Measurements from ENCODE around the gene CSGALNACT2. TPM values are rescaled to one million over a fixed set of nuclear protein-coding genes. Genes with fewer than 3 reads are reported as not detected.
A peak's percentile ranks its signal among the peaks of the same experiment; 100 is the strongest.

Gene CSGALNACT2
- total and polyA plus RNA-seq, 4 donors, result 4.1 to 11.0 (median 6.1) TPM

DNA sequence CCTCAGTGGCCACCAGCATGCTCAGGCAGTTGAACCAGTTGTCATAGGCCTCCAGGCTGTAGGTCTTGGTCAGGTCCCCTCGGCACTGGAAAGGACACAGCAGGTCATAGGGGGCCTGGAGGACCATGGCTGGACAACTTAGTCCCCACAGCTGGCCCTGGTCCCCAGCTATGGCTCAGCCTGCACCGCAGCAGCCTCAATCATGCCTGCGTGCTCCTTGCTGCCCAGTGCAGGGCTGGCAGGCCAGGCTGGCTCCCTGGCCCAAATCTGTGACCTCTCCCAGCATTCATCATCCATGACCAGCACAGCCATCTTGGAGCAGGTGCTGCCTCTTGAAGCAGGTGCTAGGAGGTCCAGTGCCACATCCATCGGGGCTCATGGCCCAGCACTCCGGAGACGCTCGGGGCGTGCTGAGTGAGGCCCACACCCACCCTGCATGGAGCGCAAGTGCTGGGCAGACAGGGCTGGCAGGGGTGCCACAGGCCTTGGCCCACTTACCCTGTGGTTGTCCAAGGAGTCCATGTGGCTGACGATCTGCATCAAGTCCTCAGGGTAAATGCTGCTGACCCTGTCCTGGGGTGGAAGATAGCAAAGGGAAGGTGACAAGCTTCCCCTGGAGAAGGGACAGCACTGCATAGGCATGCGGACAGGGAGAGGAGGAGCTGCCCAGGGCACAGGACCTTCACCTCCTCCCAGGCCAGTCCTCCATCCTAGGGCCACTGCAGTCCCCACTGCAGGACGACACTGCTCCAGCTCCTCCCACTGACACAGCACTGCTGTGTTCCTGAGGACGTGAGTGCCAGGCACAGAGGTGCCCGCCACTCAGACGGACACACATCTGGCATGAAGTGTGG is 61.7 kb downstream of the CSGALNACT2 start:
- H3K9me3 ChIP-seq (ENCODE audit: control insufficient read depth in 4 of 4, low read length in 3 of 4), result no peaks in the 10 kb centered on the region
- 94% methylated on average over 15 of the region's 15 CpGs for WGBS
- no peaks in the 10 kb centered on the region for H3K27me3 ChIP-seq (ENCODE audit: control insufficient read depth in 4 of 4, insufficient read depth in 4 of 4, low read length in 3 of 4)
- no peaks in the 10 kb centered on the region for H3K36me3 ChIP-seq (ENCODE audit: control insufficient read depth in 4 of 4, insufficient read depth in 3 of 4, low read depth in 1 of 4, low read length in 3 of 4)
- TF ChIP-seq FOXA1 (IDR thresholded peaks at IDR 0.05), result no peak
- no peak for TF ChIP-seq NR2F2 (IDR thresholded peaks at IDR 0.05)
- TF ChIP-seq HNF4A (conservative IDR thresholded peaks at IDR 0.05), result no peak
- TF ChIP-seq, protein P1, sequence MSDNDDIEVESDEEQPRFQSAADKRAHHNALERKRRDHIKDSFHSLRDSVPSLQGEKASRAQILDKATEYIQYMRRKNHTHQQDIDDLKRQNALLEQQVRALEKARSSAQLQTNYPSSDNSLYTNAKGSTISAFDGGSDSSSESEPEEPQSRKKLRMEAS (IDR thresholded peaks at IDR 0.05), result no peak
- no peak for TF ChIP-seq YY1 (IDR thresholded peaks at IDR 0.05)
- H3K4me3 ChIP-seq (ENCODE audit: low read depth in 1 of 3, low read length in 3 of 3), result no peak overlapping the region
- H3K4me1 ChIP-seq (ENCODE audit: control insufficient read depth in 4 of 4, insufficient read depth in 4 of 4, low read length in 3 of 4), result peaks cover 0 to 4% (median 2%) of the 10 kb centered on the region in 4 donors
- DNase-seq (ENCODE audit: low spot score), result no peak
- no peak overlapping the region for H3K27ac ChIP-seq (ENCODE audit: low read depth in 1 of 2, low read length in 2 of 2)
- H3K9ac ChIP-seq (ENCODE audit: low read depth in 1 of 2, low read length in 2 of 2), result no peak overlapping the region

DNA sequence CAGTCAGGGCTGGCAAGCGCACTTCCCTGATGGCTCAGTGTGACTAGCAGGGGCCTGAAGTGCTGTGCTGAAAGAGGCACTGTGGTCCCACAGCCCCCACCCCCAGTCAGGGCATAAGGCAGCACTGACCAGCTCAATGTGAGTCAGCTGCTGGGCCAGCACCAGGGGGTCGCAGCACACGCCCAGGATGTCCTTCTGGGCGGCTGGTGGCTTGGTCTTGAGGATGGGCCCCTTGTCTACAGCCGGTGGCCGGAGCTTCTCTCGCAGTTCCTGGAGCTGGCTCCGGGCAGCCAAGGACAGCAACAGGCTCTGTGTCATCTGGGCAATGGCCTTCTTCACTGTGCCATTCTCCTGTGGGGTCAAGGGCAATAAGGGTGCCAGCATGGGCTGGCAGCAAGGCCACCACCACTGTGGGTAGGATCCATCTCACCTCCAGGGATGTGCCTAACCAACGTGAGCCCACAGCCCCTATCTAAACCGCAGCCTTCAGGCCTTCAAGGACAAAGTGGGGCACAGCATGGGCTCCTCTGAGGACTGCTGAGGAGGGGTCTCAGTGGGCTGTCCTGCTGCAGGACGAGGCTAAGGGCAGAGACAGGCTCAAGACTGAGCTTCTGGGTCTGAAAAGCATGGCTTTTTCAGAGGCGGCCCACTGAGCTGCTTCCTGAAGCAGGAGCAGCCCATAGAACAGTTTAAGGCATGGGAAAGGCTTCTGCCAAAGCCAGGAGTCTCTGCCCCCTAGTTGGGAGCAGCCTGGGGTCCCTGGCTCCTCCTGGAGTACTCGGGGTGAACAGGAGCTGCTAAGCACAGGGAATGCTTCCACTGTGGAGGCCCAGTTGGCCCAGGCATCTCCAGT is 62.5 kb downstream of the CSGALNACT2 start:
- Histone ChIP-seq H3K9me3 (ENCODE audit: control insufficient read depth in 4 of 4, low read length in 3 of 4) (no peaks in the 10 kb centered on the region), H3K4me3 (ENCODE audit: low read depth in 1 of 3, low read length in 3 of 3) (no peak overlapping the region), H3K27me3 (ENCODE audit: control insufficient read depth in 4 of 4, insufficient read depth in 4 of 4, low read length in 3 of 4) (no peaks in the 10 kb centered on the region), H3K9ac (ENCODE audit: low read depth in 1 of 2, low read length in 2 of 2) (no peak overlapping the region), H3K36me3 (ENCODE audit: control insufficient read depth in 4 of 4, insufficient read depth in 3 of 4, low read depth in 1 of 4, low read length in 3 of 4) (no peaks in the 10 kb centered on the region), H3K27ac (ENCODE audit: low read depth in 1 of 2, low read length in 2 of 2) (no peak overlapping the region), H3K4me1 (ENCODE audit: control insufficient read depth in 4 of 4, insufficient read depth in 4 of 4, low read length in 3 of 4) (peaks cover 0 to 4% (median 2%) of the 10 kb centered on the region in 4 donors)
- no peak for TF ChIP-seq YY1 (IDR thresholded peaks at IDR 0.05)
- no peak for TF ChIP-seq NR2F2 (IDR thresholded peaks at IDR 0.05)
- no peak for TF ChIP-seq FOXA2 (IDR thresholded peaks at IDR 0.05)
- no peak for TF ChIP-seq FOXA1 (IDR thresholded peaks at IDR 0.05)
- TF ChIP-seq HNF4G (IDR thresholded peaks at IDR 0.05), result no peak
- TF ChIP-seq, protein P2, sequence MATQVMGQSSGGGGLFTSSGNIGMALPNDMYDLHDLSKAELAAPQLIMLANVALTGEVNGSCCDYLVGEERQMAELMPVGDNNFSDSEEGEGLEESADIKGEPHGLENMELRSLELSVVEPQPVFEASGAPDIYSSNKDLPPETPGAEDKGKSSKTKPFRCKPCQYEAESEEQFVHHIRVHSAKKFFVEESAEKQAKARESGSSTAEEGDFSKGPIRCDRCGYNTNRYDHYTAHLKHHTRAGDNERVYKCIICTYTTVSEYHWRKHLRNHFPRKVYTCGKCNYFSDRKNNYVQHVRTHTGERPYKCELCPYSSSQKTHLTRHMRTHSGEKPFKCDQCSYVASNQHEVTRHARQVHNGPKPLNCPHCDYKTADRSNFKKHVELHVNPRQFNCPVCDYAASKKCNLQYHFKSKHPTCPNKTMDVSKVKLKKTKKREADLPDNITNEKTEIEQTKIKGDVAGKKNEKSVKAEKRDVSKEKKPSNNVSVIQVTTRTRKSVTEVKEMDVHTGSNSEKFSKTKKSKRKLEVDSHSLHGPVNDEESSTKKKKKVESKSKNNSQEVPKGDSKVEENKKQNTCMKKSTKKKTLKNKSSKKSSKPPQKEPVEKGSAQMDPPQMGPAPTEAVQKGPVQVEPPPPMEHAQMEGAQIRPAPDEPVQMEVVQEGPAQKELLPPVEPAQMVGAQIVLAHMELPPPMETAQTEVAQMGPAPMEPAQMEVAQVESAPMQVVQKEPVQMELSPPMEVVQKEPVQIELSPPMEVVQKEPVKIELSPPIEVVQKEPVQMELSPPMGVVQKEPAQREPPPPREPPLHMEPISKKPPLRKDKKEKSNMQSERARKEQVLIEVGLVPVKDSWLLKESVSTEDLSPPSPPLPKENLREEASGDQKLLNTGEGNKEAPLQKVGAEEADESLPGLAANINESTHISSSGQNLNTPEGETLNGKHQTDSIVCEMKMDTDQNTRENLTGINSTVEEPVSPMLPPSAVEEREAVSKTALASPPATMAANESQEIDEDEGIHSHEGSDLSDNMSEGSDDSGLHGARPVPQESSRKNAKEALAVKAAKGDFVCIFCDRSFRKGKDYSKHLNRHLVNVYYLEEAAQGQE (IDR thresholded peaks at IDR 0.05), result no peak
- TF ChIP-seq RAD21 (IDR thresholded peaks at IDR 0.05), result no peak
- no peak for TF ChIP-seq SP1 (IDR thresholded peaks at IDR 0.05)
- no peak for TF ChIP-seq TAF1 (conservative IDR thresholded peaks at IDR 0.05)
- 89% methylated on average over 13 of the region's 13 CpGs for WGBS
- DNase-seq (ENCODE audit: low spot score), result peak; percentile 17

DNA sequence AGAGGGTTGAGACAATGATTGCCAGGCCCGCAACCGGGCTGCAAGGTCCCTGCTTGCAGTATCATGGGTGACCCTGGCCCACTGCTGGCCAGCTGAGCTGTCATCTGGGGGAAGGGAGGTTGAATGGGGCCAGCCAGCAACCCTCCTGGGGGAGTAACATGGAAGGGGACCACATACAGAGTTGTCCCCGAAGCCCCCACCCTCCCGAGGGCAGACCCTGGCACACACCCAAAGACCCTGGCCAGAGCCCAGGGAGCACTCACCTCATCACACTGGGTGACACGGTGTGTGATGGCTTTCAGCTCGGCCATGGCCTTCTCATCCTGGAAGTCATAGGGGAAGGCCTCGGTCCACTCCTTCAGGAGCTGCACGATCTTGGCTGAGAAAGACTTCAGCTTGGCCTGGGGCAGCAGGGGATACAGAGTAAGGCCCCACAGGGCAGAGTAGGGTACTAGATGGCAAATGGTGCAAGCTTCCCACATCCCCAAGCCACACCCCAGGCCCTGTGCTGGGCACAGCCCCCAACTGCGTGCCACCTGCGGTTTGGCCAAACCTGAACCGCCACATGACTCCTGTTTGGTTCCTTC is 63.4 kb downstream of the CSGALNACT2 start:
- TF ChIP-seq NR2F2 (IDR thresholded peaks at IDR 0.05), result no peak
- TF ChIP-seq, protein P3, sequence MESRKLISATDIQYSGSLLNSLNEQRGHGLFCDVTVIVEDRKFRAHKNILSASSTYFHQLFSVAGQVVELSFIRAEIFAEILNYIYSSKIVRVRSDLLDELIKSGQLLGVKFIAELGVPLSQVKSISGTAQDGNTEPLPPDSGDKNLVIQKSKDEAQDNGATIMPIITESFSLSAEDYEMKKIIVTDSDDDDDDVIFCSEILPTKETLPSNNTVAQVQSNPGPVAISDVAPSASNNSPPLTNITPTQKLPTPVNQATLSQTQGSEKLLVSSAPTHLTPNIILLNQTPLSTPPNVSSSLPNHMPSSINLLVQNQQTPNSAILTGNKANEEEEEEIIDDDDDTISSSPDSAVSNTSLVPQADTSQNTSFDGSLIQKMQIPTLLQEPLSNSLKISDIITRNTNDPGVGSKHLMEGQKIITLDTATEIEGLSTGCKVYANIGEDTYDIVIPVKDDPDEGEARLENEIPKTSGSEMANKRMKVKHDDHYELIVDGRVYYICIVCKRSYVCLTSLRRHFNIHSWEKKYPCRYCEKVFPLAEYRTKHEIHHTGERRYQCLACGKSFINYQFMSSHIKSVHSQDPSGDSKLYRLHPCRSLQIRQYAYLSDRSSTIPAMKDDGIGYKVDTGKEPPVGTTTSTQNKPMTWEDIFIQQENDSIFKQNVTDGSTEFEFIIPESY (IDR thresholded peaks at IDR 0.05), result no peak
- TF ChIP-seq JUND (IDR thresholded peaks at IDR 0.05), result no peak
- no peak for TF ChIP-seq SP1 (IDR thresholded peaks at IDR 0.05)
- no peak for TF ChIP-seq FOXA2 (IDR thresholded peaks at IDR 0.05)
- no peaks in the 10 kb centered on the region for H3K36me3 ChIP-seq (ENCODE audit: control insufficient read depth in 4 of 4, insufficient read depth in 3 of 4, low read depth in 1 of 4, low read length in 3 of 4)
- no peaks in the 10 kb centered on the region for H3K27me3 ChIP-seq (ENCODE audit: control insufficient read depth in 4 of 4, insufficient read depth in 4 of 4, low read length in 3 of 4)
- no peak overlapping the region for H3K9ac ChIP-seq (ENCODE audit: low read depth in 1 of 2, low read length in 2 of 2)
- peak; percentile 31 for DNase-seq (ENCODE audit: low spot score)
- no peak overlapping the region for H3K4me3 ChIP-seq (ENCODE audit: low read depth in 1 of 3, low read length in 3 of 3)
- no peak overlapping the region for H3K27ac ChIP-seq (ENCODE audit: low read depth in 1 of 2, low read length in 2 of 2)
- WGBS, result 87% methylated on average over 11 of the region's 11 CpGs
- H3K9me3 ChIP-seq (ENCODE audit: control insufficient read depth in 4 of 4, low read length in 3 of 4), result no peaks in the 10 kb centered on the region
- H3K4me1 ChIP-seq (ENCODE audit: control insufficient read depth in 4 of 4, insufficient read depth in 4 of 4, low read length in 3 of 4), result peaks cover 0 to 4% (median 2%) of the 10 kb centered on the region in 4 donors
